GM23338 (cell line): ENCODE measurements around the gene RAP1A. TPM values are rescaled to one million over a fixed set of nuclear protein-coding genes. Genes with fewer than 3 reads are reported as not detected.

Source experiments
- ATAC-seq: fragments of 200-7000 bp; cut with Tn5 transposase; 3 replicates; pipeline ENCODE4 v1.9.1; 2020
- DNase-seq: peaks from one replicate; pipeline ENCODE4 v3.0.0-alpha.2; 2015; ENCODE audit warnings: low spot score
- H2AFZ ChIP-seq: fragments of 200-600 bp; sonication (generic); 2 replicates; pipeline ENCODE4 v1.8.0; 2016; ENCODE audit warnings: antibody characterized with exemption, mild to moderate bottlenecking, moderate library complexity
- H3F3A ChIP-seq: fragments of 200-600 bp; sonication (generic); replicated peaks from 2 replicates; pipeline ENCODE4 v1.8.0; 2017; ENCODE audit warnings: antibody characterized with exemption, mixed run types, low read depth
- H3K27ac ChIP-seq: fragments of 200-600 bp; sonication (generic); 2 replicates; pipeline ENCODE4 v1.6.1; 2016; ENCODE audit warnings: low read depth
- H3K27me3 ChIP-seq: fragments of 200-600 bp; sonication (generic); 2 replicates; pipeline ENCODE4 v1.8.0; 2016; ENCODE audit warnings: mild to moderate bottlenecking, mixed run types, moderate library complexity; ENCODE audit not compliant: insufficient read depth
- H3K36me3 ChIP-seq: fragments of 200-600 bp; sonication (generic); 2 replicates; pipeline ENCODE4 v1.8.0; 2016; ENCODE audit warnings: mild to moderate bottlenecking; ENCODE audit not compliant: insufficient read depth
- H3K4me1 ChIP-seq: fragments of 200-600 bp; sonication (generic); 2 replicates; pipeline ENCODE4 v1.8.0; 2016; ENCODE audit warnings: mild to moderate bottlenecking, moderate library complexity; ENCODE audit not compliant: insufficient read depth
- H3K4me2 ChIP-seq: fragments of 200-600 bp; sonication (generic); 2 replicates; pipeline ENCODE4 v1.7.1; 2017; ENCODE audit warnings: mixed run types
- H3K4me3 ChIP-seq: fragments of 200-600 bp; sonication (generic); 2 replicates; pipeline ENCODE4 v1.6.1; 2016; ENCODE audit warnings: mixed run types
- H3K79me2 ChIP-seq: fragments of 200-600 bp; sonication (generic); replicated peaks from 2 replicates; pipeline ENCODE4 v1.8.0; 2017; ENCODE audit warnings: mild to moderate bottlenecking; ENCODE audit not compliant: insufficient read depth
- H3K9me2 ChIP-seq: fragments of 200-600 bp; sonication (generic); 2 replicates; pipeline ENCODE4 v1.8.0; 2017; ENCODE audit not compliant: insufficient read depth
- H4K20me1 ChIP-seq: fragments of 200-600 bp; sonication (generic); replicated peaks from 2 replicates; pipeline ENCODE4 v1.8.0; 2017; ENCODE audit warnings: mild to moderate bottlenecking; ENCODE audit not compliant: insufficient read depth
- H3K27ac Mint-ChIP-seq: 2 replicates; pipeline ENCODE4 v1.8.0; 2020; ENCODE audit warnings: inconsistent platforms, mild to moderate bottlenecking, moderate library complexity, mixed read lengths
- H3K27me3 Mint-ChIP-seq: 3 replicates; pipeline ENCODE4 v1.8.0; 2022; ENCODE audit warnings: low read depth, mild to moderate bottlenecking, moderate library complexity, mixed read lengths, inconsistent platforms; ENCODE audit not compliant: insufficient read depth, poor library complexity
- H3K36me3 Mint-ChIP-seq: 3 replicates; pipeline ENCODE4 v1.8.0; 2021; ENCODE audit warnings: low read depth, mild to moderate bottlenecking, inconsistent platforms, moderate library complexity, mixed read lengths
- H3K4me1 Mint-ChIP-seq: 3 replicates; pipeline ENCODE4 v1.8.0; 2020; ENCODE audit warnings: mild to moderate bottlenecking, inconsistent platforms, mixed read lengths
- H3K4me3 Mint-ChIP-seq: 3 replicates; pipeline ENCODE4 v1.8.0; 2021; ENCODE audit warnings: moderate library complexity, mild to moderate bottlenecking, inconsistent platforms, mixed read lengths
- H3K9me3 Mint-ChIP-seq: 3 replicates; pipeline ENCODE4 v1.8.0; 2020; ENCODE audit warnings: moderate library complexity, mild to moderate bottlenecking, inconsistent platforms, mixed read lengths
- CREB1 ChIP-seq: fragments of 250-450 bp; sonication (Bioruptor Pico); IDR thresholded peaks from 2 replicates; pipeline ENCODE4 v1.5.0; 2020; ENCODE audit warnings: low read depth, mild to moderate bottlenecking, moderate library complexity
- CTCF ChIP-seq, 2 experiments: fragments of 200-600 bp in 1 of 2; sonication (generic) in 1 of 2; conservative IDR thresholded peaks; 2 replicates each; pipeline versions ENCODE4 v1.5.1 to v1.6.1; 2016 to 2017; ENCODE audit warnings: antibody characterized with exemption in 2 of 2, low read depth in 2 of 2, mild to moderate bottlenecking in 2 of 2, moderate library complexity in 1 of 2
- EZH2 ChIP-seq: fragments of 200-600 bp; sonication (generic); IDR thresholded peaks from one replicate; pipeline ENCODE4 v1.8.0; 2017; ENCODE audit warnings: antibody characterized with exemption, mild to moderate bottlenecking, low read depth; ENCODE audit not compliant: unreplicated experiment
- NANOG ChIP-seq: IDR thresholded peaks from 2 replicates; pipeline ENCODE4 v1.6.1; 2016; ENCODE audit warnings: antibody characterized with exemption, borderline replicate concordance
- POLR2AphosphoS5 ChIP-seq: IDR thresholded peaks from 2 replicates; pipeline ENCODE4 v1.6.1; 2016; ENCODE audit warnings: antibody characterized with exemption, low read depth
- REST ChIP-seq: IDR thresholded peaks from one replicate; pipeline ENCODE4 v1.6.1; 2018; ENCODE audit warnings: antibody characterized with exemption; ENCODE audit not compliant: unreplicated experiment
- STAT1 ChIP-seq: IDR thresholded peaks from one replicate; pipeline ENCODE4 v1.6.1; 2016; ENCODE audit warnings: antibody characterized with exemption; ENCODE audit not compliant: unreplicated experiment
- ZNF331 ChIP-seq: fragments of 250-450 bp; sonication (Bioruptor Pico); IDR thresholded peaks from 2 replicates; pipeline ENCODE4 v1.5.0; 2020; ENCODE audit warnings: low read depth, mild to moderate bottlenecking, moderate library complexity
- polyA plus RNA-seq: library from polyadenylated mRNA; unstranded; fragments of >200 nt; fragmentation: Nextera tagmentation; extraction: Ambion mirVana; gene quantifications from 2 replicates; pipeline ENCODE4 v1.2.1, GENCODE V29; 2016
- total RNA-seq: library from RNA; depleted of rRNA; stranded (reverse); fragments of >200 nt; shearing (Covaris generic); gene quantifications from 2 replicates; pipeline ENCODE4 v1.2.3, GENCODE V29; 2014

RAP1A gene
- total and polyA plus RNA-seq, 2 experiments from 2014 or later: 16.2 to 23.0 TPM

- H3K4me1 Mint-ChIP-seq: peaks cover 32% of the 10 kb centered on the region
- ATAC-seq: no peak
Measured at GRCh38 chr1:111729946-111730681, 110.5 kb downstream of the RAP1A start.

More at GRCh38 chr1:111729946-111730681, 110.5 kb downstream of the RAP1A start:
- H3K9me3 Mint-ChIP-seq: no peaks in the 10 kb centered on the region
- peaks cover 1% of the 10 kb centered on the region for H3K27me3 Mint-ChIP-seq
- no peak for DNase-seq
- Histone ChIP-seq H3K27me3 (no peaks in the 10 kb centered on the region), H4K20me1 (peaks cover 15% of the 10 kb centered on the region), H3K4me2 (no peak overlapping the region), H3K36me3 (no peaks in the 10 kb centered on the region), H3K9me2 (no peaks in the 10 kb centered on the region), H3K4me3 (no peak overlapping the region), H3F3A (peaks cover under 1% of the 10 kb centered on the region; the same call in 1 of the 2 replicates), H3K4me1 (peaks cover 22% of the 10 kb centered on the region), H3K79me2 (peaks cover 31% of the 10 kb centered on the region), H3K27ac (no peak overlapping the region), H2AFZ (no peak overlapping the region)
- no peak overlapping the region; the same call in 2 of the 3 replicates for H3K4me3 Mint-ChIP-seq
- no peak for TF ChIP-seq NANOG
- TF ChIP-seq STAT1: no peak
- no peak for TF ChIP-seq EZH2
- no peak for TF ChIP-seq CREB1 (CRISPR knock-in tag)
- no peak for TF ChIP-seq POLR2AphosphoS5
- TF ChIP-seq CTCF (conservative IDR thresholded peaks at IDR 0.05; ENCODE audit: low read depth in 2 of 2): no peak
- TF ChIP-seq REST: no peak
- no peak for TF ChIP-seq ZNF331
- H3K36me3 Mint-ChIP-seq: peaks cover 6% of the 10 kb centered on the region; the same call in 2 of the 3 replicates
- H3K27ac Mint-ChIP-seq: no peak overlapping the region
